GM21367 (cell line): Measurements from ENCODE around the gene AURKA.
A peak's percentile ranks its signal among the peaks of the same experiment; 100 is the strongest.
"Not testable (repeated sequence)": the region's sequence is repeated elsewhere in the genome, so short reads cannot be mapped to it uniquely, and the experiment has no call there.

Source experiments
- ATAC-seq: cut with Tn5 transposase; IDR thresholded peaks from one replicate; pipeline ENCODE4 v1.9.1; 2021; ENCODE audit not compliant: unreplicated experiment

AURKA gene

GRCh38 chr20:56422076-56422823, 30.2 kb upstream of the AURKA start:
- no peak for ATAC-seq

- no peak for ATAC-seq
Measured at GRCh38 chr20:56420940-56421688, 29.1 kb upstream of the AURKA start.

GRCh38 chr20:56420028-56420427, 28.0 kb upstream of the AURKA start:
- no peak for ATAC-seq

DNA sequence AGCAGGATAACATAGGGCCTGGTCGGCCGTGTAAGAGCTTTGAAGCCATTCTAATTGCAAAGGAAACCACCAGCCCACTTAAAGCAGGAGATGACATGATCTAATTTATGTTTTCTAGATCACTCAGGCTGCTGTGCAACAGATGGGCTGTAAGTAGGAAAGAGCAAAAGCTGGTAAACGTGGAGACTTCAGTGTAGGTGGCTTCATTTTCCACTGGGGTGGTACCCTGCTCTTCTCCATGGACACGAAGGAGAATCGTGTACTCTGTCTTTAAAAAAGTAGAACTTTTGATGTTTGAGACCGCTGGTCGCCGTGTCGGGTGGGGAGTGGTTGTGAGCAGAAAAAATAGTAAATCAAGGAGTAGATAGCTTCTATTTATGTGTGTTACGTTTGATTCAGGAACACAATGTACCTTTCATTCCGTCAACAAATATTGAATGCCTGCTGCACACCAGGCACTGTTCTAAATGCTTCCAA, 26.4 kb upstream of the AURKA start:
- ATAC-seq: no peak

DNA sequence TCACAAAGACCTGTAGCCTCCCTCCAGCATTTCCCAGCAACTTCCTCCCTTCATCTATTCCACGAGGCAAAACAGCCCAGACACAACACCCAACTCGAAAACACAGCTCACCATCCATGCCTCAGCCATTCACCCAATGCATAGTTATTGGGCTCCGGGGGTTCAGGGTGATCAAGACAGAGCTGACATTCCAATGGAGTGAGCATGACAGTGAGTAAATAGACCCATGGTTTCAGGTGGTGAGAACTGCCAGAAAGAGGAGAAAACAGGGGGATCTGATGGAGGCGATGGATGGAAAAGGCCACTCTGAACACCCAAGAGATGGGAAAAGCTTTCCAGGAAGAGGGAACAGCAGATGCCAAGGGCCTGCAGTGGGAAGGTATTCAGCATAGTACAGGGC, 25.9 kb upstream of the AURKA start:
- no peak for ATAC-seq

GRCh38 chr20:56417402-56417801, 25.4 kb upstream of the AURKA start:
- no peak for ATAC-seq

DNA sequence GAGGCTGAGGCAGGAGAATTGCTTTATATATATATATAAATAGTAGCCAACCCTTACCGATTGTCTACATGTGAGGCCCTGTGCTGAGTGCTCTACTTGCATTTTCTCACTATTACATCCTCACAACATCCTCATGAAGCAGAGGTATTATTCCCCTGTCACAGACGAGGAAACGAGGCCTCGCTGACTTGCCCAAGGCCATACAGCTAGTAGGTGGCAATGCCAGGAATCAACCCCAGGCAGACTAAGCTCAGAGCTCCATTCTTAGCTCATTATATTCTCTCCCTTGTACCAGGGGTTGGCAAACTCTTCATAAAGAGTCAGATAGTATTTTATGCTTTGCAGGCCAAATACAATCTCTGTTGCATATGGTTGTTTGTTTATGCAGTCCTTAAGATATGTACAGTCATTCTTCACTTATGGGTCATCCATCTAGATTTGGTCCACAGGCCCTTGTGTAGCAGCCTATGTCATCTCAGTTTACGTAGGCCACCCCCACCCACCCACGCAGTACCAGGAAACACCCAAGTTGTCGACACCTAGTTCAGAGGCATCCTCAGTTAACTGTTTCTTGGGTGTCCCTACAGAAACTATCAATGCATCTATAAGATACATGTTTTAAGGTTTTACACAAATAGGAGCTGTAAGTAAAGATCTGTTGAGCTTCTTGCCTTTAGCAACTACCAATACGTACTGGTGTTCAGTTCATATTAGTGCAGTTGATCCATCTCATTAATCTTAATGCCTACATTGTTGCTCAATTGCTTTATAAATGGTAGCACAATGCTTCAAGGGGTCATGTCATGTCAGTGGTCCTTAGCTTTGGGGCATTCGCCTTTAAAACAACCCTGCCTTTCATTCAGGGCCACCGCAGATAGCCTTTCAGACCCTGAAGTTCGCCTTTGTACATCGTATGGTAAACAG, 23.1 kb upstream of the AURKA start:
- ATAC-seq: no peak

DNA sequence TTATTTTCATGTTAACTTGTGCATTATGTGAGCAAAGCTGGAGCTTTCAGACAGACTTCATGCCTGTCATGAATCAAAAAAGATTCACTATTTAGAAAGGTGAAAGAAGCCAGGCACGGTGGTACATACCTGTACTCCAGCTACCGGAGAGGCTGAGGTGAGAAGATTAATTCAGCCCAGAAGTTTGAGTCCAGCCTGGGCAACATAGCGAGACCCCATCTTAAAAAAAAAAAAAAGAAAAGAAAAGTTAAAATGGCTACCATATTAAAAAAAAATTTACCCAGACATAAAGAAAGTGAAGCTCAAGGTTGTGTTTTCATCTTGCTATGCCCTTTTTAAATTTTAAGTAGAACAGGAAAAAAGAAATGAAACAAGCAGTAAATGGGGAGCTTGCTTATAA, 20.9 kb upstream of the AURKA start:
- no peak for ATAC-seq

DNA sequence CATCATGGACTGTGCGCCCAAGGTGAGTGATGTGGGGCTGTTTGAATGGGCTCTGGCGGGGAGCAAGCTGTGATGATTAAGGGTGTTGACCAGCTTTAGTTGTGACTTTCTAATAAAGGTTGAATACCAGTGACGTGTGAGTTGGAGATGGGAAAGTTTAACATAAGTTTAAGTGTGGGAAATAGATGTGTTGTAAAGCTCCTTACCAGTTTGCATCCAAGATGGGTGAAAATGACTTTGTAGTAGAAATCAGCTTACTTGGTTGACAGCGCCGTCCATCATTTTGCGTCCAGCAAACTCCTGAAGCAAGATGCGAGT, 20.4 kb upstream of the AURKA start:
- ATAC-seq: no peak

- peak; percentile 51 for ATAC-seq
Measured at GRCh38 chr20:56411759-56412472, 19.9 kb upstream of the AURKA start, which contains the start of gene CASS4. CASS4 (plus strand) TSS chr20:56412260; CDS start chr20:56412459, 199 bp downstream.

- ATAC-seq: not testable (repeated sequence)
Measured at GRCh38 chr20:56411287-56411686, 19.3 kb upstream of the AURKA start.

DNA sequence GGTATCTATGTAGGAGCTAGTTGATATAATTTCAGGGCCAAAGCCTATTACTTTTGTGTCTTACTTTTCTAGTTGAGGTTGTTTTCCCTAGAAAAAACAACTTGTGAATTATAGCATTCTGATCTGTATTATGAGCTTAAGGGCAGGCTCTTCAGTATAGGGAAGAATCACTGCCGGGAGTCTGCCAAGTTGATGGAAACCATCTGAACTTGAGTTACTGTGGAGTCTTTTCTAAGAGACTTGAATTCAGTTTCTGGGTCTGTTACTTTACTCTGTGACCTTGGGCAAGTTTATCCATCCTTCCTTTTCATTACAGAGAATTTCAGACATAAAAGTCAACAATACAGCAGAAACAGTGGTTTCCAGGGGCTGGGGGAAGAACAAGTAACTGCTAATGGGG, 17.9 kb upstream of the AURKA start:
- ATAC-seq: no peak

DNA sequence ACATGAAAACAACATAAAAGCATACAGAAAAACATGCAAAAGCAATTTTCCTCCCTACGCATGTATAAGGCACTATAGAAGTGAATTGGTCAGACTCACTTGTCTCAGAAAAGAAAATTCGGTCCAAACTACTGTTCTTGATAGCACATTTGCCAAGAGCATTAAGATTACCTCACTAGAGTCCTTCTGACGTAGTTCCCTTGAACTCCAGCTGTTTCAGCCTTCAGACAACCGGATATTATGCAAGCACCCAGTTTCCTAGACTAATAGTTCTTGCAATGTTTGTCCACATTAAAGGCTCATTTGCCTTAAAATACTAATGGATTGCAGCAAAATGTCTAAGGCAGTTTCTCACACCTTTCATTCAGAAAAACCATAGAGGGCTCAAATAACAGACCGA, 17.5 kb upstream of the AURKA start:
- ATAC-seq: no peak

GRCh38 chr20:56406910-56407309, 14.9 kb upstream of the AURKA start:
- ATAC-seq: no peak

DNA sequence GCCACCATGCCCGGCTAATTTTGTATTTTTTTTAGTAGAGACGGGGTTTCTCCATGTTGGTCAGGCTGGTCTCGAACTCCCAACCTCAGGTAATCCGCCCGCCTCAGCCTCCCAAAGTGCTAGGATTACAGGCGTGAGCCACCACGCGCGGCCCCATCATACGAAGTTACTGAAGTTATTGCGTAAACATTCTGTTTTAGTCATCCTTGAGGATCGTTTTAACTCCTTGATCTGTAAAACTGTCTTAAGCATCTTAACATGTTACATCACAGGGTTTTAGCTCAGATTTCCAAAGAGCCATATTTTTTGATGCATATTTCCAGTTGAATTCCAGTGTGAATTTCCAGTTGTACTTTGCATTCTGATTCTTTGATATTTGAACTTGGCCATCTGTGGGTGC, 13.3 kb upstream of the AURKA start:
- ATAC-seq: not testable (repeated sequence)

- no peak for ATAC-seq
Measured at GRCh38 chr20:56403465-56403864, 11.4 kb upstream of the AURKA start.

DNA sequence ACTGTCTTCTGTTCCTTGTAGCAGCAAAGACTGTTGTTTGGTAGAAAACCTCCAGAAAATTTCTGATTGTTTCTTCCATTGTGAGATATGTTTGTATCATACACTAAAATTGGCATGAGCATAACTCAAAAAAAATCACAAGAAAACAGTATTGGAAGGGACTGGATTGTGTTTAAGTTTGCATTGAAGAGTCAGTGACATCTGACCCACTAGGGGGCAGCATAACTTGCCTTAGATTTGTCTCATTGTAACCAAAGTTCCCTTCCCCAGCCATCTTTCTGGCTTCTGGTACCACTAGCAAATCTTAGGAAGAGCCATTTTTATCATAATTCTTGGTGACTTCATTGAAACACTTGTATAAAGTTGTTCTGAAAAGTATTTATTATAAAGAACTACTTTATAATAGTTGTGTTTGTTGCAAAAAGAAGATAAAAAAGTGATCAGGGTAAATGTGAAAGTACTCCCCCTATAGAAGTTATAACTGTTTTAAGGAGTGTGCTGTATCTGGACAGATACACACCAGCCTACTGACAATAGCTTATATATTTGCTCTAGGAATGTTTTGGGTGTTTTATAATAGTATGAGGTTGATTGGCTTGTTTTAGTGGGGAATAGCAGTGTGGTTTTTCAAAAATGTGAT, 8.1 kb upstream of the AURKA start:
- ATAC-seq: peak; percentile 57

GRCh38 chr20:56395166-56395565, 3.2 kb upstream of the AURKA start:
- ATAC-seq: no peak

GRCh38 chr20:56393653-56394052, 1.6 kb upstream of the AURKA start:
- no peak for ATAC-seq

GRCh38 chr20:56392881-56393482, 967 bp upstream of the AURKA start:
- no peak for ATAC-seq
